Measurements from ENCODE around the gene RIPK1.

- TF ChIP-seq CTCF (IDR thresholded peaks at IDR 0.05 in 4 of 5, conservative IDR thresholded peaks at IDR 0.05 in 1 of 5), result no peak
- no peak for TF ChIP-seq POLR2A (IDR thresholded peaks at IDR 0.05)
These were observed 71.0 kb downstream of the RIPK1 start for GRCh38 chr6:3139090-3139903.

All from gastrocnemius medialis (tissue), 4 donors.